HepG2 (cell line): ENCODE results near the gene ACTL6A. TPM values are rescaled to one million over a fixed set of nuclear protein-coding genes. Genes with fewer than 3 reads are reported as not detected.

Source experiments
- FOXA3 ChIP-seq: IDR thresholded peaks from 2 replicates; pipeline ENCODE4 v1.6.1; 2016; ENCODE audit warnings: missing genetic modification reagents, missing compliant biosample characterization
- HOXA7 ChIP-seq: sonication (generic); formaldehyde crosslinking; IDR thresholded peaks from 2 replicates; pipeline ENCODE4 v1.8.1; 2022; ENCODE audit warnings: mild to moderate bottlenecking, missing genetic modification reagents, moderate library complexity
- HOXD1 ChIP-seq: sonication (generic); formaldehyde crosslinking; IDR thresholded peaks from 2 replicates; pipeline ENCODE4 v1.5.0; 2020; ENCODE audit warnings: missing genetic modification reagents
- KAT8 ChIP-seq: IDR thresholded peaks from 2 replicates; pipeline ENCODE4 v1.6.1; 2016; ENCODE audit warnings: missing genetic modification reagents, missing compliant biosample characterization
- NFIC ChIP-seq: IDR thresholded peaks from 2 replicates; pipeline ENCODE4 v1.6.1; 2012; ENCODE audit warnings: mild to moderate bottlenecking, low read length, inconsistent platforms
- RORA ChIP-seq: sonication (generic); formaldehyde crosslinking; IDR thresholded peaks from 2 replicates; pipeline ENCODE4 v1.5.0; 2020; ENCODE audit warnings: mild to moderate bottlenecking, missing genetic modification reagents, moderate library complexity
- SIN3A ChIP-seq: IDR thresholded peaks from 2 replicates; pipeline ENCODE4 v1.6.1; 2011; ENCODE audit warnings: low read depth, mild to moderate bottlenecking, control low read depth, low read length, borderline replicate concordance
- ZKSCAN5 ChIP-seq: sonication (generic); formaldehyde crosslinking; IDR thresholded peaks from 2 replicates; pipeline ENCODE4 v1.5.1; 2020; ENCODE audit warnings: mild to moderate bottlenecking, missing genetic modification reagents
- ZMYM4 ChIP-seq: sonication (generic); formaldehyde crosslinking; IDR thresholded peaks from 2 replicates; pipeline ENCODE4 v1.8.1; 2023; ENCODE audit warnings: mild to moderate bottlenecking, missing genetic modification reagents
- ZNF496 ChIP-seq: sonication (generic); formaldehyde crosslinking; IDR thresholded peaks from 2 replicates; pipeline ENCODE4 v1.8.1; 2023; ENCODE audit warnings: mild to moderate bottlenecking, moderate library complexity, missing genetic modification reagents; ENCODE audit not compliant: insufficient replicate concordance
- ZNF674 ChIP-seq: sonication (generic); formaldehyde crosslinking; IDR thresholded peaks from 2 replicates; pipeline ENCODE4 v1.5.0; 2020; ENCODE audit warnings: low read depth, mild to moderate bottlenecking, missing genetic modification reagents
- ZNF703 ChIP-seq: sonication (generic); formaldehyde crosslinking; IDR thresholded peaks from 2 replicates; pipeline ENCODE4 v1.5.1; 2020; ENCODE audit warnings: missing genetic modification reagents, mild to moderate bottlenecking, moderate library complexity, borderline replicate concordance
- polyA plus RNA-seq, 8 experiments: library from polyadenylated mRNA; depleted of rRNA in 3 of 8; stranded (reverse) in 7 of 8; unstranded in 1 of 8; fragments of >200 nt; fragmentation: Illumina TruSeq in 4 of 8; extraction: Trizol in 4 of 8; gene quantifications; 2 replicates each; pipeline versions ENCODE4 v1.2.1 to v1.2.3, GENCODE V29; 2011 to 2016; ENCODE audit warnings: low read depth in 4 of 8, missing spikeins in 1 of 8, mixed read lengths in 1 of 8; ENCODE audit not compliant: insufficient read depth in 1 of 8
- total RNA-seq, 5 experiments: library from RNA; depleted of rRNA; stranded (reverse); fragments of >200 nt; fragmentation: Illumina TruSeq; extraction: Trizol; gene quantifications; 2 replicates each; pipeline ENCODE4 v1.2.3, GENCODE V29; 2016; ENCODE audit warnings: low read depth in 1 of 5
- TF ChIP-seq, protein P1 (sequence below): sonication (generic); formaldehyde crosslinking; IDR thresholded peaks from 2 replicates; pipeline ENCODE4 v1.5.1; 2020; ENCODE audit warnings: missing genetic modification reagents, mild to moderate bottlenecking, borderline replicate concordance
- TF ChIP-seq, protein P2 (sequence below): sonication (generic); formaldehyde crosslinking; IDR thresholded peaks from 2 replicates; pipeline ENCODE4 v1.4.0; 2020; ENCODE audit warnings: missing genetic modification reagents, borderline replicate concordance
- TF ChIP-seq, protein P3 (sequence below): sonication (generic); formaldehyde crosslinking; IDR thresholded peaks from 2 replicates; pipeline ENCODE4 v1.9.0; 2021; ENCODE audit warnings: missing genetic modification reagents, mild to moderate bottlenecking, borderline replicate concordance
- TF ChIP-seq, protein P4 (sequence below): sonication (generic); formaldehyde crosslinking; IDR thresholded peaks from 2 replicates; pipeline ENCODE4 v1.8.1; 2023; ENCODE audit warnings: missing genetic modification reagents, mild to moderate bottlenecking, borderline replicate concordance
- TF ChIP-seq, protein P5 (sequence below): sonication (generic); formaldehyde crosslinking; IDR thresholded peaks from 2 replicates; pipeline ENCODE4 v1.5.0; 2020; ENCODE audit warnings: missing genetic modification reagents
- TF ChIP-seq, protein P6 (sequence below): sonication (generic); formaldehyde crosslinking; IDR thresholded peaks from 2 replicates; pipeline ENCODE4 v1.4.0; 2020; ENCODE audit warnings: missing genetic modification reagents

ACTL6A gene
- total and polyA plus RNA-seq, 2 of the 13 experiments (the other 11 are each of a cell fraction or from before 2014, with no cell fraction given): 58.1 to 84.1 TPM

DNA sequence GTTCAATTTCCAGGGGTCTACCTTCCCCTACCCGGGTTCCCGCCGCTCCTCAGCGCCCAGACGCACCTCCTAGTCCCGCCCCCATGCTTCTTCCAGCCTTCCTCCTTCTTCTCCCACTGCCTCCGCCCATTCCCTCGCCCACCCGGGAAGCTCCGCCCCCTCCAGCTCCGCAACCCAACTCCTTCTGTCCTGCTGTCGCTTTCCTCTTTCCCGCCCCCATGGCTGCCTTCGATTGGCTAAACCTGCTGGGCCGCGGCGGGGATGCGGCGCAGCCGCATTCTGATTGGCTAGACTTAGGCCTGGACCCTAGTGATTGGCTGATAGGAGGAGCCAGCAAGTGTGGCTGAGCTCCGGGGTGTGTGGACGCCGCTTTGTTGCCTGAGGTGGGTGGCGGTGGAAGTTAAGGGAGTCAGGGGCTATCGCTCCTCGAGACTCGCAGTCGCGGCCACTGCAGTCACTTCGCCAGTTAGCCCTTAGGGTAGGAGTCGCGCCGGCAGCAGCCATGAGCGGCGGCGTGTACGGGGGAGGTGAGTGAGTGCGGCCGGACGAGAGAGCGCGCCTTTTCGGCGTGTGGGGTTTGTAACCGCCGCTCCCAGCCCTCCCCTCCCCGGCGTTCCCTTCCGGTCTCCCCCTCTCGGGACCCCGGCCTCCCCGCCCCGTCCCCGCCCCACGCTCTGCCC, at the start of gene ACTL6A (continued):
- TF ChIP-seq, protein P1, sequence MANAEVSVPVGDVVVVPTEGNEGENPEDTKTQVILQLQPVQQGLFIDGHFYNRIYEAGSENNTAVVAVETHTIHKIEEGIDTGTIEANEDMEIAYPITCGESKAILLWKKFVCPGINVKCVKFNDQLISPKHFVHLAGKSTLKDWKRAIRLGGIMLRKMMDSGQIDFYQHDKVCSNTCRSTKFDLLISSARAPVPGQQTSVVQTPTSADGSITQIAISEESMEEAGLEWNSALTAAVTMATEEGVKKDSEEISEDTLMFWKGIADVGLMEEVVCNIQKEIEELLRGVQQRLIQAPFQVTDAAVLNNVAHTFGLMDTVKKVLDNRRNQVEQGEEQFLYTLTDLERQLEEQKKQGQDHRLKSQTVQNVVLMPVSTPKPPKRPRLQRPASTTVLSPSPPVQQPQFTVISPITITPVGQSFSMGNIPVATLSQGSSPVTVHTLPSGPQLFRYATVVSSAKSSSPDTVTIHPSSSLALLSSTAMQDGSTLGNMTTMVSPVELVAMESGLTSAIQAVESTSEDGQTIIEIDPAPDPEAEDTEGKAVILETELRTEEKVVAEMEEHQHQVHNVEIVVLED (CRISPR knock-in tag): peak; percentile 69; the same call in 1 of the 2 replicates
- peak; percentile 87 for TF ChIP-seq KAT8 (CRISPR knock-in tag)
- TF ChIP-seq, protein P2, sequence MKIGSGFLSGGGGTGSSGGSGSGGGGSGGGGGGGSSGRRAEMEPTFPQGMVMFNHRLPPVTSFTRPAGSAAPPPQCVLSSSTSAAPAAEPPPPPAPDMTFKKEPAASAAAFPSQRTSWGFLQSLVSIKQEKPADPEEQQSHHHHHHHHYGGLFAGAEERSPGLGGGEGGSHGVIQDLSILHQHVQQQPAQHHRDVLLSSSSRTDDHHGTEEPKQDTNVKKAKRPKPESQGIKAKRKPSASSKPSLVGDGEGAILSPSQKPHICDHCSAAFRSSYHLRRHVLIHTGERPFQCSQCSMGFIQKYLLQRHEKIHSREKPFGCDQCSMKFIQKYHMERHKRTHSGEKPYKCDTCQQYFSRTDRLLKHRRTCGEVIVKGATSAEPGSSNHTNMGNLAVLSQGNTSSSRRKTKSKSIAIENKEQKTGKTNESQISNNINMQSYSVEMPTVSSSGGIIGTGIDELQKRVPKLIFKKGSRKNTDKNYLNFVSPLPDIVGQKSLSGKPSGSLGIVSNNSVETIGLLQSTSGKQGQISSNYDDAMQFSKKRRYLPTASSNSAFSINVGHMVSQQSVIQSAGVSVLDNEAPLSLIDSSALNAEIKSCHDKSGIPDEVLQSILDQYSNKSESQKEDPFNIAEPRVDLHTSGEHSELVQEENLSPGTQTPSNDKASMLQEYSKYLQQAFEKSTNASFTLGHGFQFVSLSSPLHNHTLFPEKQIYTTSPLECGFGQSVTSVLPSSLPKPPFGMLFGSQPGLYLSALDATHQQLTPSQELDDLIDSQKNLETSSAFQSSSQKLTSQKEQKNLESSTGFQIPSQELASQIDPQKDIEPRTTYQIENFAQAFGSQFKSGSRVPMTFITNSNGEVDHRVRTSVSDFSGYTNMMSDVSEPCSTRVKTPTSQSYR (CRISPR knock-in tag): no peak
- peak; percentile 51 for TF ChIP-seq FOXA3 (CRISPR knock-in tag)
- TF ChIP-seq SIN3A: 0 out of 2 replicates have a peak, but pooled peaks have one; percentile 27
- no peak for TF ChIP-seq HOXA7 (CRISPR knock-in tag)
- TF ChIP-seq, protein P3, sequence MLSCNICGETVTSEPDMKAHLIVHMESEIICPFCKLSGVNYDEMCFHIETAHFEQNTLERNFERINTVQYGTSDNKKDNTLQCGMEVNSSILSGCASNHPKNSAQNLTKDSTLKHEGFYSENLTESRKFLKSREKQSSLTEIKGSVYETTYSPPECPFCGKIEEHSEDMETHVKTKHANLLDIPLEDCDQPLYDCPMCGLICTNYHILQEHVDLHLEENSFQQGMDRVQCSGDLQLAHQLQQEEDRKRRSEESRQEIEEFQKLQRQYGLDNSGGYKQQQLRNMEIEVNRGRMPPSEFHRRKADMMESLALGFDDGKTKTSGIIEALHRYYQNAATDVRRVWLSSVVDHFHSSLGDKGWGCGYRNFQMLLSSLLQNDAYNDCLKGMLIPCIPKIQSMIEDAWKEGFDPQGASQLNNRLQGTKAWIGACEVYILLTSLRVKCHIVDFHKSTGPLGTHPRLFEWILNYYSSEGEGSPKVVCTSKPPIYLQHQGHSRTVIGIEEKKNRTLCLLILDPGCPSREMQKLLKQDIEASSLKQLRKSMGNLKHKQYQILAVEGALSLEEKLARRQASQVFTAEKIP (CRISPR knock-in tag): no peak
- TF ChIP-seq, protein P4, sequence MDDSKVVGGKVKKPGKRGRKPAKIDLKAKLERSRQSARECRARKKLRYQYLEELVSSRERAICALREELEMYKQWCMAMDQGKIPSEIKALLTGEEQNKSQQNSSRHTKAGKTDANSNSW (CRISPR knock-in tag): no peak
- no peak for TF ChIP-seq NFIC
- TF ChIP-seq, protein P5, sequence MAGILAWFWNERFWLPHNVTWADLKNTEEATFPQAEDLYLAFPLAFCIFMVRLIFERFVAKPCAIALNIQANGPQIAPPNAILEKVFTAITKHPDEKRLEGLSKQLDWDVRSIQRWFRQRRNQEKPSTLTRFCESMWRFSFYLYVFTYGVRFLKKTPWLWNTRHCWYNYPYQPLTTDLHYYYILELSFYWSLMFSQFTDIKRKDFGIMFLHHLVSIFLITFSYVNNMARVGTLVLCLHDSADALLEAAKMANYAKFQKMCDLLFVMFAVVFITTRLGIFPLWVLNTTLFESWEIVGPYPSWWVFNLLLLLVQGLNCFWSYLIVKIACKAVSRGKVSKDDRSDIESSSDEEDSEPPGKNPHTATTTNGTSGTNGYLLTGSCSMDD (CRISPR knock-in tag): no peak
- 0 out of 2 replicates have a peak, but pooled peaks have one; percentile 47 for TF ChIP-seq ZKSCAN5 (CRISPR knock-in tag)
- TF ChIP-seq, protein P6, sequence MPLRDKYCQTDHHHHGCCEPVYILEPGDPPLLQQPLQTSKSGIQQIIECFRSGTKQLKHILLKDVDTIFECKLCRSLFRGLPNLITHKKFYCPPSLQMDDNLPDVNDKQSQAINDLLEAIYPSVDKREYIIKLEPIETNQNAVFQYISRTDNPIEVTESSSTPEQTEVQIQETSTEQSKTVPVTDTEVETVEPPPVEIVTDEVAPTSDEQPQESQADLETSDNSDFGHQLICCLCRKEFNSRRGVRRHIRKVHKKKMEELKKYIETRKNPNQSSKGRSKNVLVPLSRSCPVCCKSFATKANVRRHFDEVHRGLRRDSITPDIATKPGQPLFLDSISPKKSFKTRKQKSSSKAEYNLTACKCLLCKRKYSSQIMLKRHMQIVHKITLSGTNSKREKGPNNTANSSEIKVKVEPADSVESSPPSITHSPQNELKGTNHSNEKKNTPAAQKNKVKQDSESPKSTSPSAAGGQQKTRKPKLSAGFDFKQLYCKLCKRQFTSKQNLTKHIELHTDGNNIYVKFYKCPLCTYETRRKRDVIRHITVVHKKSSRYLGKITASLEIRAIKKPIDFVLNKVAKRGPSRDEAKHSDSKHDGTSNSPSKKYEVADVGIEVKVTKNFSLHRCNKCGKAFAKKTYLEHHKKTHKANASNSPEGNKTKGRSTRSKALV (CRISPR knock-in tag): no peak
- no peak for TF ChIP-seq ZNF703
- TF ChIP-seq ZMYM4 (CRISPR knock-in tag): peak; percentile 73
- no peak for TF ChIP-seq HOXD1 (CRISPR knock-in tag)
- peak; percentile 19; the same call in 1 of the 2 replicates for TF ChIP-seq ZNF674
- TF ChIP-seq RORA (CRISPR knock-in tag): no peak
- no peak for TF ChIP-seq ZNF496 (CRISPR knock-in tag)
